Measurements from ENCODE around the gene RNU6-1.

The RNU6-1 gene

GRCh38 chr15:67832897-67833709 lies 6.7 kb downstream of the RNU6-1 start:
- no peak for DNase-seq (ENCODE audit: low spot score)

- no peak for DNase-seq (ENCODE audit: low spot score)
Measured at GRCh38 chr15:67832031-67832551, 7.8 kb downstream of the RNU6-1 start.

GRCh38 chr15:67831363-67831762 lies 8.5 kb downstream of the RNU6-1 start:
- no peak for DNase-seq (ENCODE audit: low spot score)

DNA sequence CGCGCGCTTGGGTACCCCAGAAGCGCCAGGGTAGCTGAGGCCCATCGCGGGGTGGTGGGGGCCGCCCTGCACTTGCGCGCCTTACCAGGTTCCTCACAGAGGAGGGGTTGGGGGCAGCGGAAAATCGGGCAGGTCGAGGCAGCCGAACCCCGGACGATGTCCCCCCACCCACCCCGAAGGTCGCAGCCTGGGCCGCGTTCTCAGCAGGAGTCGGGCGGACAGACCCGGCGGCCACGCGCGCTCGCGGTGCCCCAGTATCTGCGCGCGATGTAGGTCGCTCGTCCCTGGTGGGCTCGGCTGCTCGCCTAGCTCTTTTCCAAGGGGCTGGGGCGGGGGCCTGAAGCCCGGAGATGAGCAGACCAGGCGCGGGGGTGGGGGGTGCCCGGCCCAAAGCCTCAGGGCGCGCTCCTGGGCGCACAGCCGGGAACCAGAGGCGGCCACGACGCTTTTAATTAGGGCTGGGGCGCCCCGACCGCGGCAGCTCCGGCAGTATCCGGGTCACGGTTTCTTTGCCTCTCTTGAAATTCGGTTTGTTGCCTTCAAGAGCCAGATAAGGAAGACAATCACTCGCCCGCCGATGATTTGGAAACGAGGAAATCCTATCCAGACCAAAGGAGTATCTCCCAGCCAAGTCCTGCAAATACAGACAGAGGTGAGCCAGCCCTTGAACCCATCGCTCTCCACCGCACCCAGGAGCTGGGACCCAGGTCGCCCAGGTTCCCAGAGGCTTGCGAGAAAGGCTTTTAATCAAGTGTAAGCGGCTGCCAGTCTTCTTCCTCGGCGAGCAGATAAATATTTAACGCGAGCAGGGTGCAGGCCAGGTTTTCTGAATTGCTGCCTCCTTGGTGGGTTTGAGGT lies 10.0 kb downstream of the RNU6-1 start:
- no peak for DNase-seq (ENCODE audit: low spot score)

- DNase-seq (ENCODE audit: low spot score): no peak
Measured at GRCh38 chr15:67828969-67829646, 10.7 kb downstream of the RNU6-1 start.

DNA sequence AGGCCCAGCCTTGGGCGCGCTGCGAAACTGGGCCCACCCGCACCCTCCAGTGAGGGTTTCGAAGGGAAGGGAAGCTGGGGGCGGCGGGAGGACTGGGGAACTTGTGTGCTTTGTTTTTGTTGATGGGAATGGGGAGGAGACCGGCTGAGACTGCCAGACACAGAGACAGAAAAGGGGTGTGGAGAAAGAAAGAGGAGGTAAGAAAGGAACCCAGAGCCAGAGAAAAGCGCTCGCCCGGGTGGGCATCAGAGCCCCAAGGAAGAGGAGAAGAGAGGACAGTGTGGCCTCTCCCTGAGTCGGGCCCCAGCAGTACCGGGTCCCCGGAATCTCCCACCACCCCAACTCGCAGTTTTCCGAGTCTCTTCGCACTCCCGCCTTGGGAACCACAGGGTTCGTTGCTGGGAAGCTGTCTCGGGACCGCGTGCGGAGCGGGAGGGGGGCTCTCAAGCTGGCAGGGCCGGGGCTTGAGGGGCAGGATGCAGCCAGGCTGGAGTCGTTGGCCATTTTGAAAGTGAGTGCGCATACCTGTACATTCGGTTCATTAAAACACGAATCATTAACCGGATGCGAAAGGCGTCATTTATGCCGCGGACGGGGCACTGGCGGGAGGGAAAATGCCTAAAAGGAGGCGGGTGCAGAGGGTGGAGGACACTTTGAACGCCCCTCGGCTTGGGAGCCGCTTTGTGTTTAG lies 11.4 kb downstream of the RNU6-1 start:
- DNase-seq (ENCODE audit: low spot score): no peak

DNA sequence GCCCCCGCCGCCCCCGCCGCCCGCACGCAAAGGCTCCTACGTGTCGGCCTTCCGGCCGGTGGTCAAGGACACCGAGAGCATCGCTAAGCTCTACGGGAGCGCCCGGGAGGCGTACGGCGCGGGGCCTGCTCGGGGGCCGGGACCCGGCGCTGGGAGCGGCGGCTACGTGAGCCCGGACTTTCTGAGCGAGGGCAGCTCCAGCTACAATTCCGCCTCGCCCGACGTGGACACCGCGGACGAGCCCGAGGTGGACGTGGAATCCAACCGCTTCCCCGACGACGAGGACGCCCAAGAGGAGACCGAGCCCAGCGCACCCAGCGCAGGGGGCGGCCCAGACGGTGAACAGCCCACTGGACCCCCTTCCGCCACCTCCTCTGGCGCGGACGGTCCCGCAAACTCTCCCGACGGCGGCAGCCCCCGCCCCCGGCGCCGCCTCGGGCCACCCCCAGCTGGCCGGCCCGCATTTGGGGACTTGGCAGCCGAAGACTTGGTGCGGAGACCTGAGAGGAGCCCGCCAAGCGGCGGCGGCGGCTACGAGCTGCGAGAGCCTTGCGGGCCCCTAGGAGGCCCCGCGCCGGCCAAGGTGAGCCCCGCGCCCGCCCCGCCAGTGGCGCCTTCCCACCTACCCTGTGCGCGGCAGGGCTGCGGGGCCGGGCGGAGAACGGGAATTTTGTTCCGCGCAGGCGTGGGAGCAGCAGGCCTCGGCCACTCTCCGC lies 12.1 kb downstream of the RNU6-1 start:
- no peak for DNase-seq (ENCODE audit: low spot score)

GRCh38 chr15:67826717-67827561 lies 12.9 kb downstream of the RNU6-1 start:
- no peak for DNase-seq (ENCODE audit: low spot score)

GRCh38 chr15:67825881-67826716 lies 13.7 kb downstream of the RNU6-1 start:
- no peak for DNase-seq (ENCODE audit: low spot score)

- DNase-seq (ENCODE audit: low spot score): no peak
Measured at GRCh38 chr15:67824976-67825880, 14.6 kb downstream of the RNU6-1 start, which contains the start of gene SKOR1. Gene SKOR1, plus strand, starts transcription at chr15:67825509. Its CDS starts 94 bp downstream, at chr15:67825603.

GRCh38 chr15:67824197-67824968 lies 15.5 kb downstream of the RNU6-1 start:
- DNase-seq (ENCODE audit: low spot score): no peak

GRCh38 chr15:67823314-67824196 lies 16.3 kb downstream of the RNU6-1 start:
- DNase-seq (ENCODE audit: low spot score): no peak

GRCh38 chr15:67822537-67823313 lies 17.1 kb downstream of the RNU6-1 start:
- no peak for DNase-seq (ENCODE audit: low spot score)

DNA sequence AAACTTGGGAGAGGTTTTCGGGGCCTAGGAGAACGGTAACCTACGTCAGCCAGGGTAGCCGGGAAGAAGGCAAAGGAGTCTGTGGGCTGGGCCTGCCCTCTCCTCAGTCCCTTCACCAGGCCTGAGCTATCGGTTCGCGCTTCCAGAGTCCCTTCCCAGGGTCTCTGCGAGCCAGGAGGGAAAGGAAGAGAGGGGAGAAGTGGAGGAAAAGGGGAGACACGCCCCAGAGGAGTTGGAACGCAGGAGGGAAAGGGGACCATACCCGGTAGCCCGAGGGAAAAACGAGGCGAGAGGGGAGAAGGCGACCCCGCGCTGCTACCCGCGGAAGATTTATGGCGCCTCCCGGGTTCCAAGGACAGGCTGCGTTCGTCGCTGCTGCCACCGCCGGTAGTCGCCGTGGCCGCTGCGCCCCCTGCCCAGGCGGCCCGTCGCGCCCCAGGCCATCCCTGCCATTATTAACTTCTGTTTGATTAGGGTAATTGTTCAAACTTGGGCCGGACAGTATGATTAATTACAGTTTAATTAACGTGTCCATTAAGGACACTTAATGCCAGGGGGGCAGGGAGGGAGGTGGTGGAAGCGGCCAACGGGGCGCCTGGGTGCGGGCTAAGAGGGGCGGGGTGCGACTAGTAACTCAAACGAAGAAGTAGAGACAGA lies 17.9 kb downstream of the RNU6-1 start:
- no peak for DNase-seq (ENCODE audit: low spot score)

All from LoVo (cell line).